ENCODE results near the gene GNG5.
A peak's percentile ranks its signal among the peaks of the same experiment; 100 is the strongest.
"Not testable (repeated sequence)": the region's sequence is repeated elsewhere in the genome, so short reads cannot be mapped to it uniquely, and the experiment has no call there.

The GNG5 gene

DNA sequence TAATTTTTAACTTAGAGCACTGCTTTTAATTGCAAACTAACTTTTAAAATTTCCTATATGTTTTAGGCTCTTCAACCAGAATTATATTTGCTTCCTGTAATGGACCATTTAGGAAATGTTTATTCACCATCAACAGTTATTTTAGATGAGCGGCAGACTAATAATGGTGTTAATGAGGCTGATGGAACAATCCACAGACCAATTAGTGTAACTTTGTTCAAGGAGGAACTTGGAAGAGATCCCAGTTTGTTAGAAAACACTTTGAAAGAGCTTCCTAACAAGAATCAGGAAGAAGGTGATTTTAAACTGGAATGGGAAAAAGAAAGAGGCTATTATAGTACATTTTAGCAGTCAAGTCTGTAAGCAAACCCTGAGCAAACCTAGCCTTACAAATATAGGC lies 19.4 kb upstream of the GNG5 start:
- DNase-seq (ENCODE audit: extremely low spot score) = no peak
- TF ChIP-seq L3MBTL2 (conservative IDR thresholded peaks at IDR 0.05) (no peak), ZNF384 (IDR thresholded peaks at IDR 0.05) (no peak), SUZ12 (IDR thresholded peaks at IDR 0.05) (no peak), ARNT (IDR thresholded peaks at IDR 0.05) (no peak), FOXK2 (IDR thresholded peaks at IDR 0.05) (no peak), SP1 (IDR thresholded peaks at IDR 0.05) (no peak), TARDBP (IDR thresholded peaks at IDR 0.05) (no peak), ELF4 (IDR thresholded peaks at IDR 0.05) (no peak), CTBP1 (IDR thresholded peaks at IDR 0.05; ENCODE audit: borderline replicate concordance) (no peak), FOXM1 (IDR thresholded peaks at IDR 0.05; ENCODE audit: borderline replicate concordance) (no peak), HDGF (IDR thresholded peaks at IDR 0.05; ENCODE audit: borderline replicate concordance) (no peak), LEF1 (IDR thresholded peaks at IDR 0.05; ENCODE audit: borderline replicate concordance) (no peak), PKNOX1 (IDR thresholded peaks at IDR 0.05) (no peak), FOXA1 (IDR thresholded peaks at IDR 0.05) (no peak)
- ChIA-PET POLR2A (no interaction called here), CTCF (interaction anchor here (1.3 kb wide), 1 partner anchor 12 kb away, joined by 3 read pairs; no protein-coding TSS in a partner anchor)

- CTCF ChIA-PET = interaction anchor here (1.3 kb wide), 1 partner anchor 11 kb away, joined by 3 read pairs; no protein-coding TSS in a partner anchor
- TF ChIP-seq ARNT (IDR thresholded peaks at IDR 0.05) = no peak
- TF ChIP-seq ZNF384 (IDR thresholded peaks at IDR 0.05) = no peak
- no peak for TF ChIP-seq HDGF (IDR thresholded peaks at IDR 0.05; ENCODE audit: borderline replicate concordance)
- no peak for TF ChIP-seq ELF4 (IDR thresholded peaks at IDR 0.05)
- no peak for TF ChIP-seq FOXK2 (IDR thresholded peaks at IDR 0.05)
- no peak for TF ChIP-seq LEF1 (IDR thresholded peaks at IDR 0.05; ENCODE audit: borderline replicate concordance)
- no peak for TF ChIP-seq FOXM1 (IDR thresholded peaks at IDR 0.05; ENCODE audit: borderline replicate concordance)
- no peak for TF ChIP-seq FOXA1 (IDR thresholded peaks at IDR 0.05)
- TF ChIP-seq SP1 (IDR thresholded peaks at IDR 0.05) = no peak
- TF ChIP-seq BHLHE40 (IDR thresholded peaks at IDR 0.05; ENCODE audit: borderline replicate concordance) = no peak
- no peak for TF ChIP-seq SUZ12 (IDR thresholded peaks at IDR 0.05)
- no peak for TF ChIP-seq PKNOX1 (IDR thresholded peaks at IDR 0.05)
- TF ChIP-seq CTBP1 (IDR thresholded peaks at IDR 0.05; ENCODE audit: borderline replicate concordance) = no peak
- no peak for TF ChIP-seq L3MBTL2 (conservative IDR thresholded peaks at IDR 0.05)
- TF ChIP-seq NFRKB (IDR thresholded peaks at IDR 0.05) = no peak
- no peak for DNase-seq (ENCODE audit: extremely low spot score)
- POLR2A ChIA-PET = no interaction called here
Measured at GRCh38 chr1:84524590-84524989, 18.2 kb upstream of the GNG5 start.

DNA sequence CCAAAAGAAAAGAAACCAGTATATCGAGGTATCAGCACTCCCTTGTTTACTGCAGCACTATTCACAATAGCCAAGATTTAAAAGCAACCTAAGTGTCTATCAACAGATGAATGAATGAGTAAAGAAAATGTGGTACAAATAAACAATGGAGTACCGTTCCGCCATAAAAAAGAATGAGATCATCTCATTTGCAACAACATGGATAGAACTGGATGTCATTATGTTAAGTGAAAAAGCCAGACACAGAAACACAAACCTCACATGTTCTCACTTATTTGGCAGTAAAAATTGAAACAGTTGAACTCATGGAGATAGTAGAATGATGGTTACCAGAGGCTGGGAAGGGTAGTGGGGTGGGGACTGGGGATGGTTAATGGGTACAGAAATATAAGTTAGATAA lies 4.3 kb upstream of the GNG5 start:
- DNase-seq (ENCODE audit: extremely low spot score) = no peak
- TF ChIP-seq PKNOX1 (IDR thresholded peaks at IDR 0.05) (peak; percentile 41; the same call in 1 of the 2 replicates), ZNF384 (IDR thresholded peaks at IDR 0.05) (no peak), L3MBTL2 (conservative IDR thresholded peaks at IDR 0.05) (0 out of 2 replicates have a peak, but pooled peaks have one; percentile 20)
- ChIA-PET CTCF (no interaction called here), POLR2A (no interaction called here)

DNA sequence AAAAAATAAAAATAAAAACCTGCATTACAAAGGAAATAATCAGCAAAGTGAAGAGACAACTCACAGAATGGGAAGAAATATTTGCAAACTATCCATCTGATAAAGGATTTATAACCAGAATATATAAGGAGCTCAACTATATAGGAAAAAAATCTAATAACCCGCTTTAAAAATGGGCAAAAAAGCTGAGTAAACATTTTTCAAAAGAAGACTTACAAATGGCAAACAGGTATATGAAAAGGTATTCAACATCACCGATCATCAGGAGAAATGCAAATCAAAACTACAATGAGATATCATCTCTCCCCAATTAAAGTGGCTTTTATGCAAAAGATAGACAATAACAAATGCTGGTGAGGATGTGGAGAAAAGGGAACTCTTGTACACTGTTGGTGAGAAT lies 3.8 kb upstream of the GNG5 start:
- TF ChIP-seq ARNT (IDR thresholded peaks at IDR 0.05) = no peak
- no peak for TF ChIP-seq LEF1 (IDR thresholded peaks at IDR 0.05; ENCODE audit: borderline replicate concordance)
- TF ChIP-seq BHLHE40 (IDR thresholded peaks at IDR 0.05; ENCODE audit: borderline replicate concordance) = no peak
- no peak for DNase-seq (ENCODE audit: extremely low spot score)
- ChIA-PET CTCF (no interaction called here), POLR2A (no interaction called here)

- TF ChIP-seq NFRKB (IDR thresholded peaks at IDR 0.05) (no peak), L3MBTL2 (conservative IDR thresholded peaks at IDR 0.05) (no peak), ZNF384 (IDR thresholded peaks at IDR 0.05) (peak; percentile 71), TARDBP (IDR thresholded peaks at IDR 0.05) (no peak)
- CTCF ChIA-PET = interaction anchor here (0.7 kb wide), 1 partner anchor 215 kb away, joined by 3 read pairs; no protein-coding TSS in a partner anchor
- POLR2A ChIA-PET = no interaction called here
- no peak for DNase-seq (ENCODE audit: extremely low spot score)
Measured at GRCh38 chr1:84509029-84509428, 2.6 kb upstream of the GNG5 start.

DNA sequence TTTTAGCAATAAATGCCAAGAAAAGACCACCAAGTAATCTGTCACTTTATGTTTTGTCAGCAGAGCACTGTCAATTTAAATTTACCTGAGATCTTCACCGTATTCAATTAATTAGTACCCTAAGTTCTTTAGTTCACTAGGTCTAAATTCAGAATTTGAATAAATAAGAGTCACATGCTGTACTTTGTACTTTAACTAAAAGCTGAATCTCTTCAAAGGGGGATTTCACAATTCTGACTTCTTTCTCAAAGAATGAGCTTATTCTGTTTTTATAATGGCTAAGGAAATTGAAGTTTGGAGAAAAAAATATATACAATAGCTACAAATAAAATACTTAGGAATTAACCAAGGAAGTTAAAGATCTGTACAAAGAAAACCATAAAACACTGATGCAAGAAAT lies 2.1 kb upstream of the GNG5 start:
- no peak for DNase-seq (ENCODE audit: extremely low spot score)
- TF ChIP-seq CTBP1 (IDR thresholded peaks at IDR 0.05; ENCODE audit: borderline replicate concordance) (no peak), ELF4 (IDR thresholded peaks at IDR 0.05) (no peak), SP1 (IDR thresholded peaks at IDR 0.05) (no peak), NFRKB (IDR thresholded peaks at IDR 0.05) (no peak), FOXM1 (IDR thresholded peaks at IDR 0.05; ENCODE audit: borderline replicate concordance) (no peak), ZNF384 (IDR thresholded peaks at IDR 0.05) (no peak), PKNOX1 (IDR thresholded peaks at IDR 0.05) (no peak), BHLHE40 (IDR thresholded peaks at IDR 0.05; ENCODE audit: borderline replicate concordance) (no peak), L3MBTL2 (conservative IDR thresholded peaks at IDR 0.05) (no peak), TARDBP (IDR thresholded peaks at IDR 0.05) (no peak), LEF1 (IDR thresholded peaks at IDR 0.05; ENCODE audit: borderline replicate concordance) (no peak), FOXA1 (IDR thresholded peaks at IDR 0.05) (no peak), HDGF (IDR thresholded peaks at IDR 0.05; ENCODE audit: borderline replicate concordance) (no peak), ARNT (IDR thresholded peaks at IDR 0.05) (no peak)
- ChIA-PET CTCF (no interaction called here), POLR2A (no interaction called here)

GRCh38 chr1:84507887-84508286 lies 1.5 kb upstream of the GNG5 start:
- POLR2A ChIA-PET; DNase-seq (ENCODE audit: extremely low spot score); CTCF ChIA-PET: not testable (repeated sequence)
